ENCODE results near the gene OTUD6A.

OTUD6A gene

GRCh38 chrX:70052895-70053615, 9.2 kb upstream of the OTUD6A start:
- TF ChIP-seq TAF1 (IDR thresholded peaks at IDR 0.05; ENCODE audit: borderline replicate concordance, insufficient read depth, low read length) (no peak), SIN3A (IDR thresholded peaks at IDR 0.05; ENCODE audit: borderline replicate concordance, insufficient read depth, low read length) (no peak), FOXP2 (optimal IDR thresholded peaks at IDR 0.05; ENCODE audit: borderline replicate concordance, extremely low read depth, extremely low read length, insufficient read depth) (no peak), REST (IDR thresholded peaks at IDR 0.05; ENCODE audit: insufficient read depth in 1 of 2, low read depth in 2 of 2, low read length in 2 of 2) (no peak), POLR2AphosphoS5 (IDR thresholded peaks at IDR 0.05; ENCODE audit: low read depth, low read length) (no peak)

GRCh38 chrX:70054391-70054790, 7.9 kb upstream of the OTUD6A start:
- TF ChIP-seq REST (IDR thresholded peaks at IDR 0.05; ENCODE audit: insufficient read depth in 1 of 2, low read depth in 2 of 2, low read length in 2 of 2) (no peak), POLR2AphosphoS5 (IDR thresholded peaks at IDR 0.05; ENCODE audit: low read depth, low read length) (no peak), TAF1 (IDR thresholded peaks at IDR 0.05; ENCODE audit: borderline replicate concordance, insufficient read depth, low read length) (no peak), SIN3A (IDR thresholded peaks at IDR 0.05; ENCODE audit: borderline replicate concordance, insufficient read depth, low read length) (no peak)

- TF ChIP-seq SIN3A (IDR thresholded peaks at IDR 0.05; ENCODE audit: borderline replicate concordance, insufficient read depth, low read length) (no peak), TAF1 (IDR thresholded peaks at IDR 0.05; ENCODE audit: borderline replicate concordance, insufficient read depth, low read length) (no peak), REST (IDR thresholded peaks at IDR 0.05; ENCODE audit: insufficient read depth in 1 of 2, low read depth in 2 of 2, low read length in 2 of 2) (no peak), POLR2AphosphoS5 (IDR thresholded peaks at IDR 0.05; ENCODE audit: low read depth, low read length) (no peak), FOXP2 (optimal IDR thresholded peaks at IDR 0.05; ENCODE audit: borderline replicate concordance, extremely low read depth, extremely low read length, insufficient read depth) (no peak)
Measured at GRCh38 chrX:70062961-70063550, 799 bp downstream of the OTUD6A start.

- TF ChIP-seq SIN3A (IDR thresholded peaks at IDR 0.05; ENCODE audit: borderline replicate concordance, insufficient read depth, low read length) = no peak
Measured at GRCh38 chrX:70066646-70067045, 4.4 kb downstream of the OTUD6A start.

- TF ChIP-seq TAF1 (IDR thresholded peaks at IDR 0.05; ENCODE audit: borderline replicate concordance, insufficient read depth, low read length) (no peak), FOXP2 (optimal IDR thresholded peaks at IDR 0.05; ENCODE audit: borderline replicate concordance, extremely low read depth, extremely low read length, insufficient read depth) (no peak), REST (IDR thresholded peaks at IDR 0.05; ENCODE audit: insufficient read depth in 1 of 2, low read depth in 2 of 2, low read length in 2 of 2) (no peak), POLR2AphosphoS5 (IDR thresholded peaks at IDR 0.05; ENCODE audit: low read depth, low read length) (no peak), SIN3A (IDR thresholded peaks at IDR 0.05; ENCODE audit: borderline replicate concordance, insufficient read depth, low read length) (no peak)
Measured at GRCh38 chrX:70079297-70079696, 17.0 kb downstream of the OTUD6A start.
